Coronary artery (tissue), 2 donors: Measurements from ENCODE around the gene EEFSEC.

Experiments
- DNase-seq: peaks from one replicate; pipeline ENCODE4 v3.0.0-alpha.2; 2017; ENCODE audit warnings: low spot score
- H3K27ac ChIP-seq, 2 donors: fragments of 200-600 bp; sonication (generic); one replicate each; pipeline ENCODE4 v1.5.1; 2016 to 2019
- H3K4me3 ChIP-seq: fragments of 200-600 bp; sonication (generic); 2 replicates; pipeline ENCODE4 v1.5.1; 2016; ENCODE audit warnings: mild to moderate bottlenecking, moderate library complexity
- CTCF ChIP-seq: fragments of 200-600 bp; sonication (generic); IDR thresholded peaks from one replicate; pipeline ENCODE4 v1.5.1; 2019; ENCODE audit warnings: antibody characterized with exemption

Gene EEFSEC

GRCh38 chr3:128415773-128416577, 262.7 kb downstream of the EEFSEC start:
- no peak for DNase-seq
- H3K4me3 ChIP-seq, result no peak overlapping the region

GRCh38 chr3:128416578-128417211, 263.4 kb downstream of the EEFSEC start:
- DNase-seq, result no peak
- no peak for TF ChIP-seq CTCF
- no peak overlapping the region for H3K27ac ChIP-seq
- H3K4me3 ChIP-seq, result no peak overlapping the region

More at GRCh38 chr3:128415773-128416577, 262.7 kb downstream of the EEFSEC start:
- no peak overlapping the region for H3K27ac ChIP-seq
- no peak for TF ChIP-seq CTCF

GRCh38 chr3:128418900-128419299, 265.6 kb downstream of the EEFSEC start:
- no peak for TF ChIP-seq CTCF
- no peak overlapping the region for H3K27ac ChIP-seq
- H3K4me3 ChIP-seq, result no peak overlapping the region
- no peak for DNase-seq

GRCh38 chr3:128419311-128419710, 266.0 kb downstream of the EEFSEC start:
- Histone ChIP-seq H3K27ac (no peak overlapping the region), H3K4me3 (no peak overlapping the region)
- no peak for TF ChIP-seq CTCF
- DNase-seq, result no peak

GRCh38 chr3:128420289-128420688, 267.0 kb downstream of the EEFSEC start:
- DNase-seq, result no peak
- no peak for TF ChIP-seq CTCF
- Histone ChIP-seq H3K27ac (no peak overlapping the region), H3K4me3 (no peak overlapping the region)

GRCh38 chr3:128420720-128421438, 267.6 kb downstream of the EEFSEC start:
- Histone ChIP-seq H3K4me3 (no peak overlapping the region), H3K27ac (no peak overlapping the region)
- no peak for DNase-seq
- TF ChIP-seq CTCF, result no peak
